SK-N-MC (cell line): ENCODE results near the gene IL32.
"Not testable (repeated sequence)": the region's sequence is repeated elsewhere in the genome, so short reads cannot be mapped to it uniquely, and the experiment has no call there.

ENCODE experiments used
- EZH2 ChIP-seq: fragments of 200-600 bp; sonication (generic); IDR thresholded peaks from one replicate; pipeline ENCODE4 v1.6.1; 2017; ENCODE audit warnings: antibody characterized with exemption
- POLR2AphosphoS5 ChIP-seq: IDR thresholded peaks from 2 replicates; pipeline ENCODE4 v1.6.1; 2012; ENCODE audit warnings: mild to moderate bottlenecking, low read depth, low read length, borderline replicate concordance

GRCh38 chr16:3072576-3073263 lies 7.3 kb downstream of the IL32 start:
- TF ChIP-seq POLR2AphosphoS5, EZH2: not testable (repeated sequence)
